GM21367 (cell line): ENCODE results near the gene PDE4D.

Experiments used
- ATAC-seq: cut with Tn5 transposase; IDR thresholded peaks from one replicate; pipeline ENCODE4 v1.9.1; 2021; ENCODE audit not compliant: unreplicated experiment

The PDE4D gene

DNA sequence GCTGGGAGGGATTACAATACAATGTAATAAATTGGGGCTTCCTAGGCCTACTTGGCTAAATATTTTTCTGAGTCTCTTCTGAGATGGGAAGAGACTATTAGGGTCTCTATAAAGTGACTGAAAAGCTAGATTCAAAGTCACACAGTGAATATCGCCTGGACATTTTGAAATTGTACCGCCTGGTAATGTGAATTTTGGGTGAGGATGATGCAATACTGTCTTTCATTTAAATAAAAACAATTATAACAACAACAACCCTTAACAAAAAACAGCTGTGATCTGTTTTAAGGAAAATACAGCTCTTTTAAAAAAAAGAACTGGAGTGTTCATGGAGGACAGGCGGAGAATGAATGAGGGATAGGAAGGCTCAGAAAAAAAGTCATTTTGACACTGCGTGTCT, 695.6 kb downstream of the PDE4D start:
- no peak for ATAC-seq

DNA sequence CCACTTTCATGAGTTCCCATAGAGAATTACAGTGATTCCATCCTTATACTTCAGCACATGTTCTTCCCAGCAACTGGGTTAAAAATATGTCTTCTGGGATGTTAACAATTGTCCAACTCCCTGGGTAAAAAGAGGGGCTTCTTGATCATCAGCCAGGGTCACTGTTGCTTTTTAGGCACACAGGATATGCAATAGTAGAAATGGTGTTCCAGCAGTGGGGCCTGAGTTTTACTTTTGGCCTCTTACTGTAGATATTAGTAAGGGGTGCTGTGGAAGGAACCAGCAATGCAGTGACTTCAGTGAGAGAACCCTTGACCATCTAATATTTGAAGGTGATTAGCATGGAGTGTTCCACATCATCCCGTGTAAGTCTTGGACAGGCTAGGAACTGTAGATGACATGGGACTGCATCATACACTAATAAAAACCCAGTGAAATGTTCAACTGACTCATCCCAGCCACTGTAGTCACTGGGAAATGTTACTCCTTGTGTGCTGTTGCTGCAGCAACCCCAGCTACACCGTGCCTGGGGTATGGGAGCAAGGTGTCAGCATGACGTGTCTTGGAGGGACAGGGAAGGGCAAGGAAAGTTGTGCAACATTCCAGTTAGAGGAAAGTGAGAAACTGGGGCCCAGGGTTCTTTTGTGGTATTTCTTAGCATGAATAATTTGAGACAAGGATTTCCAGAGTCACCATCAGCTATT, 699.8 kb downstream of the PDE4D start:
- ATAC-seq, result no peak

DNA sequence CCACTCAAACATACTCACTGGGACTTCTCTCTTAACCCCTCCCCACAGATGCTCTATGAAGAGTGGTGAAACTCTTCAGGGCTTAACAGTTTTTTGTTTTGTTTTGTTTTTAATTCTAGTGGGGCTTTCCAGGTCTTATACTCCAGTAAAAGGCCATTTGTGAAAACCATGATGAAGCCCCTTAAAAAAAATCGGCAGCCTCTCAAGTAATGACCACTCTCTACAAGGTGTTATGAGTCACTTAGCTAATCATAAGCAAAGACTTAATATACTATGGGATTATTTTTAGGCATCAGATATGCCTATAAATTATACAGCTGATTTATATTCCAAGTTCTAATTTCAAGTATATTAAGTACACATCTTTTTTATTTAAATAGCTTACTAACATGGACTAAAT, 702.8 kb downstream of the PDE4D start:
- no peak for ATAC-seq

DNA sequence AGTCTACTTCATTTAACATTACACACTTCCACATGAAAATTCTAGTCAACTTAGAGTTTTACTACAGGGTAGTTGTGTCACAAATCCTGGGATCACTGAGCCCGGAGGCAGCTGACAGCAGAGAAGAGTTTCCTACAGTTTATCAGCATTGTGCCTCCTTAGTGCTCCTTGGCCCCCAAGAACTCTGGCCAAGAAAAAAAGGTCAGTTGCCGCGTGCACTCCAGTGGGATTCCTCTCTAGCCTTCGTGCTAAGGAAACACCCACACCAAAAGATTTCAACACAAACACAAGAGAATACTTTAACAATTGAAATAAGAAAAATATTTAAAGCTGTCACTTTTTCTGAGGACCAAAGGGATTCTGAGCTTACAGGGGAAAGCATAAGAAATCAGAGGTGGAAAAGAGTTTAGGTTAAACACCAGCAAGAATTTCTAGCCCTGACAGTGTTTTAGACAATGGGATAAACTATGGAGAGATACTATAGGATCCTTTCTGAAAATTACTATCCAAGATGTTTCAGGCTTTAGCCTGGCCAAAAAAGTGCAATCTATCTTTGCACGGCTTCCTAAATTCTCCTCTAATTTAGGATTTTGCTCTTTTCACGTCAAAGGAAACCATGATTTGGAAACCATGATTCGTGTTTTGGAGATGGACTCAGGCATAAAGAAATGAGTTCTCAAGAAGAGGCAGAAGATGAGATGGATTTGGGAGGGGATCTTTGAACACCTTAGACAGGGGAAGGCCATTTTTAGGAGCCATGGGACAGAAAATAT, 703.9 kb downstream of the PDE4D start:
- ATAC-seq, result no peak

DNA sequence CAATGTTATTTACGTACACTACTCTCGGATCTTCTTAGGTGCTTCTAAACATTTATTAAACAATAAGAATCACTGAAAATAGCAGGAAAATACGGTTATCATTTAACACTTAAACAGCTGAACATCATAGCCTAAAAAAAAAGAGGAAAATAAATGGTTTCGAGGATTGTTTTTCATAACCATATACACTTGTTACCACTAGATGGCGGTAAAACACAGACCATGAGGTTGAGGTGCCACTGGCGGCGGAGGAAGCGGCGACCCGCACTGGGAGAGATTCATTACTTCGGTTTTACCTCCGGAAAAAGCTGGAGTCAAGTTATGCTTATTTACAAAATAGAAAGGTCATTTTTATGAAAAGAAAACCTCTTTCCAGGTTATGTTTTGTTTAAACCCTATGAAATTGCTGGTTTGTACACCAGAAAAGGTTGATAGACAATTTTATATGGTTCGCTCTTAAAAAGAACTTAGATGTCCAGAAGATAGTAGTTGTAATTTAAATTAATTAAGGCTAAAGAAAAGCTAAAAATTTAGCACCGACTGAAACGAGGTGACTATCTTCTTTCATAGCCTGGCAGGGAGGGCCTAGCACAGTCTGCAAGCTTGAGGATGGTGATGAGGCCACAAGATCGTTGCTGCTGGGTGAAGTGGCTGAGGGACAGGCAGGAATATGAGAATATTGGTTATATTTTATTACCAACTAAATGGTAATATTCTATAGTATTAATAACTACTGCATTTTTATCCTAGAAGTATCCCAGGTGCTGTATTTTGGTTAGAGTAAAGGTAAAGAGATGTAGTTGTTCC, 704.9 kb downstream of the PDE4D start:
- peak; percentile 75 for ATAC-seq

DNA sequence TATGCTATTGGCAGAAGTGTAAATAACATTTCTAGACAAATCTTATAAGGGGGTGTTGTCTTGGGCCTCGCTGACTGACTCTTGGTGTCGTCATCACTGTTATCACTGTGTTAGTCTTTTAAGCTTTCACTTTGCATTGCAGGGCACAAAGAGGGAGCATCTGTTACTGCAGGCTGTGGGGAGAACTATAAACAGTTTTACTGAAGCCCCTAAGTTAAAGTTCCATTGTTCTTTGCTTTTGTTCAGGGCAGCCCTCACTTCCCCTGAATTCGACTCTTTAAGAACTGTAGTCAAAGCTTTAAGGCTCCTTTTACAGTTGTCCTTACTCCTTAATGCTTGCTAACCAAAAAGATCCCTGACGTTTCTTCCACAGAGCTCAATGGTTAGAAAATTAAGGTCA, 705.7 kb downstream of the PDE4D start:
- ATAC-seq, result no peak

DNA sequence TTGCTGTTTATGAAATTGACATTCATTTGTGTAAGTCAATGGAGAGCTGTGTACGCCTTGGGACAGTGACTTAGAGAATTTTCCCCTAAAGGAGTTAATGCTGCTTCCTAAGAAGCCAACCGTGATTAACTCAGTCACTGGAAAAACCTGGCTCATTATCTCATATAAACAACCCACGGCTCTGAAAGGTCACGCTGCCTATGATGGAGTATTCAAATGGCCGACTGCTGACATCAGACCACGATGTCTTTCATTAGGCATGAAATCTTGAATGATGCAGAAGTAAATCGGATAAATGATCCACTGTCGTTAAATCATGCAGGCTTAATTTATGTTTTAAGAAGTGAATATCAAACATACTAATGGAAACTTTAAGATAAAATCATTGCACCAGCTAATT, 706.9 kb downstream of the PDE4D start:
- no peak for ATAC-seq

DNA sequence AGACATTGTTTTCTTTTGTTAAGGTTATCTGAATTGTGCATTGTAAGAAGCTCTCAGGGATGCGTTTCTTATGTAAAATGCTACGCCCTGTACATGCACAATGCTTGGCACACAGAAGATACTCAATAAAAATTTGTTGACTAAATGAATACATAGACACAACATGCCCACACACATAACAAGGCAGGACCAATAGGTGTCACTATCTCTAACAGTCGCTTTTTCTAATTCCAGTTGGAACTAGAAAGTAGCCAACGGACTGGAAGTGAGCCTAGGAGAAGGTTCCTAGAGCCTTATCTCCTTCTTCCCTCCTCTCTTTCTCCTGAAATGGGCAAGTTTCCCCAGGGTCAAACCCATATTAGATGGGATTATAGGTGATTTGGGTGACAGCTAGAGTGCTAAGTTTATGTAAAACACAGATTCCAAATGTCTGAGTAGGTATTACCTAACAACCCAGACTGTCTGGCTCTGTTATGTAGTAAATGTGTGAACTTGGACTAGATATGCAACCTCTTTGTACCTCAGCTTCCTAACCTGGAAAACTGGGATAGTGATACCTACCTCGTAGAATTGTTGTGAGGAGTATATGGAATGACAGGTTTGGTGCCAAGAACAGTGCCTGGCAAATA, 707.7 kb downstream of the PDE4D start:
- ATAC-seq, result no peak

DNA sequence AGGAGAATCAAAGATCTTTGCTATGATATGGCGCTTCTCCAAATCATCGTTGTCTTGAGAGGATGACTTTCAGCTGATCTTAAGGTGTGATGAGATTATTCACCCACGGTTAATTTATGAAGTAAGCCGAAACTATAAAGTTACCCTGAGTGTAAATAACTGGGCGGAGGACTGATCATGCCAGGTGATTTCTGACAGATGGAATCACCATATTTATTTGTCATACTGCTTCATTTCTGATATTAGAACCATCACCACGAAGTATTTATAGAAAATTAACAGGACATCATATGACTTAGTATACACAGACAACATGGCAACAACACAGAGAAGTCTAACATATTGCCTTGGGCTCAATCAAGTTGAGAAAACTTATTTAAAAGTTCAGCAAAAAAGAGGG, 708.8 kb downstream of the PDE4D start:
- no peak for ATAC-seq

DNA sequence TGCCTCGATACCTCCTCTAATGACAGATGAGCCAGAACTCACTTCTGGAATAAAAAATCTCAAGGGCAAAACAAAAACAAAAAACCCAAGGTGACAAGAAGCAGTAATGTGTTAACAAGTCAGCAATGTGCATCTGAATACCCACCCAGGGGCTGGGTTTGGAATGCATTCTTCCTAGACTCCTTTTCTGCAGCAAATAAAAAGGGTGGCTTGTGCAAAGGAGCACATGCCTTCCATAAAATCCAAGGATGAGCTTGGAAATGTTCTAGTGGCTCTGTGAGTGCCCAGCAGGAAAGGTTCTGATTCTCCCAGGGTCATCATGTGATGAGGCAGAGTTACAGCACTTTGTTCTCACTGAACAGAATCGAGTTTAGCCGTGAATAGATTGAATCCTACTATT, 710.8 kb downstream of the PDE4D start:
- ATAC-seq, result no peak

DNA sequence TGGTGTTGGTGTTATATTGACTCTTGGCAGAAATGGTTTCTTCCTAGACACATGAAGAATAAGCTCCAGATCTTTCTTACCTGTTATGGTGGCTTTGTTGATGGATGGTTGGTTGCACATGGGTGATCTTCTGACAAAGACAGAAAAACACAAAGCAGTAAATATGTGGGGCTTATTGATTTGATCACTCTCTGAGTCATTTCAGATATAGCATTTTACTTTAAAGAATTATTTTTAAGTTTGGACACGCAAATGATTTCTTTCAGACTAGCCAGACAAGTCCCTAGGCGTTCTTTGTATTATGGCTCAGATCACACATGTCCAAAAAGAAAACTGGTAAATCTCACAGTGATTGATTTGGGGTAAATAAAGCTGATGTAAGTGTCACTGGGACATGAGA, 713.0 kb downstream of the PDE4D start:
- ATAC-seq, result peak; percentile 69

DNA sequence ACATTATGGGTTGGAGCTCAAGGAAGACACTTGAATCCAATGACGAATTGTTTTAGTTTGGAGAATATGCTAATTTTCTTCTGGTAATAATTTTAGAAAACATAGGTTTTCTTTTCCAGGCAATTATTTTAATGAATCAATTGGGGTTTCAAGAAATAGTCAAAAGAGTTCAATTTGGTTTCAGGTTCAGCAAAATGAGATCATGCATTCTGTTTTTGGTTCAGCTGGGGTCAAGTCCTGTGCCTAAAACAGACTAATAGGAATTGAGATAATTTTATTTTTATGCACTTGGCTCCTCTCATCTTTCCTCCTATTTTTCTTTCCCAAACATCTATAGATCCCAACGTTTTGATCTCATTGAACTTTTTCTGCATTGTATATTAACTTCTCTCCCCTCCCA, 713.8 kb downstream of the PDE4D start:
- ATAC-seq, result no peak

DNA sequence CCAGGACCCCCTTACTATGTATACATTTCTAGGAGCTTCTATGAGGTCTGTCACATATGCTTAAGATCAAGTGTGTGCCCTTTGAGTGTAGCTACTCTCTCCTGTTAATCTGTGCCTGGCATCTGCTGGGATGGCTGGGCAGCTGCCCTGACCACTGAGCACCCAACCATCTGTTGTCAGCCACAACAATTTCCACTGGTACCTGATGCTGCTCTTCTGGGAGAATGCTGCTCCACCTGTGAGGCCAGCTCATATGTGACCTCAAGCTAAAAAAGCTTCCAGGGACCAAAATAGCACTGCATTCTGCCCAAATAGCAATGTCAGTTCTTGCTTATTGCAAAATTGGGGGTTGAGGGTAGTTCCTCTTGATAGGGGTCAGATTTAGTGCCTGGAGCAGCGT, 715.0 kb downstream of the PDE4D start:
- no peak for ATAC-seq

DNA sequence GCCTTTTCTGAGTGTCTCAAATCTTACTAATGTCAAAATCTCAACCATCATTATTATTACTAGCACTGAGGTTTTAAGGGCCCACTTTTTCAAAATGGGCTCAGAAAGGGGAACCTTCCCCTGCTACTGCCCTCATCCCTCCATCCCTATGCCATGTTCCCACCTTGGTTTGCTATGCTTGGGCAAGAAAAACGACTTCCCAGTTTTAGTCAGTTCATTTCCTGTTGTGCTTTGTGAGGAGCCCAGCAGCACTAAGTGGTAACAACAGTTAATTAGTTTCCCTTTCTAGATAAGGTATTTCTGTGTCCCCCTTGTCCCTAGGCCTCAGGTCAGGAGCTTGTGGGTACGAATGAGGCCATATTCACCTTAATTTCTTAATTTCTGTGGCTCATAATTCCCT, 715.5 kb downstream of the PDE4D start:
- no peak for ATAC-seq

DNA sequence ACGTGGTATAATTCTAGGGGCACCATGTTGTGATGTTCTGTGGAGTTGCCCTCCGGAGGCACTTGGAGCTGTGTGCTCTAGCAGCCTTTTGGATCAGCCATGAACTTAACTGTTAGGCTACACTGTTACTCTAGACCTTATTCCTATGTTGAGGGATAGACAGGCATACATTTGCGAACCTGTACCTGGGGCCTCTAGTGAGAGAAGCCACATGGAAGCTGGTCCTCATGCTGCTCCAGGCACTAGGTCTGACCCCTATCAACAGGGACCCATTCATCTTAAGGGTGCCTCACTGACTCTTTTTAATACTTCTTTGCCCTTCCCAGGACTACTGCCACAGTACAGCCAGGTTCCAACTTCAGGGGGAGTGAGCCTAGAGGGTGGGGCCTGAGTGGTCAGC, 715.9 kb downstream of the PDE4D start:
- ATAC-seq, result no peak

DNA sequence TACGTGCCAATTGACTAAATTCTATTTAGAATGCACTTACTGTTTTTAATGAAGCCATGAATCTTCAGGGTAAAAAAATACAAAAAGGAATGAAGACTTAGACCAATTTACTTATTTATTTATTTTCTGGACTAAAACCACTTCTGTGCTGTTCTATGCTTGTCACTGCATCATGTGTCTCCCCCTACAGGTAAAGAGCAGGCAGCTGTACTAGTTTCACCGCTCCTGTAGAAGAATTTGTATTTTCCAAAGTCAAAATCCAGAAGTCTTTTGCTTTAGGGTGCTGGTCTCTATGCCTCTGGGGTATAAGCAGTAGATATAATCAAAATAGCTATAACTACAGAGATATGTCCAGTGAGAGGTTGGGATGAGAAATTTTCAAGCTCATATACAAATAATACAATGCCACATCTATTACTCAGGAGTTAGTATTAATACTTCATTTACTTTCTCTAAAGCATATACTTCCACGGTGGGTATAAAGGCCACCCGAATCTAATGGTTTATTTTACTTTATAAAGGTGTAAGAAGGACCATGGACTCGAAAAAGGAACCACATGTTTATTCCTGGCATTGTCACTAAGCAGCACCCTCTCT, 719.2 kb downstream of the PDE4D start:
- peak; percentile 61 for ATAC-seq

DNA sequence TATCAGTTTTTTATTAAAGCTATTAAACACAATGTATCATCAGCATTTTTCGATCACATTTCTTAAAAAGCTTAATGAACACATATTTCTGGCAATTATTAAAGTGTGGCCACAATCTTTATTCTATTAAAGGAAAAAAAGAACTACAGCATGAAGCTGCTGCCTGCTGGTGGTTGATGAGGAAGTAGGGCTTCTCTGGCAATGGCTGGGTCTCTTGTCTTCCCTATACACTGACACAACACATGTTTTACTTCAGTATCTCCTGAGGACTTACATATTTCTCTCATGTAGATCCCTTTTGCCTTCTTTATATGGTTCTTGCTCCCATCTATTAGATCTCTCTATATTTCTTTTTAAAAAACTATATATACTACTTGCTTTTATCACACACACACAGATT, 719.9 kb downstream of the PDE4D start:
- no peak for ATAC-seq

DNA sequence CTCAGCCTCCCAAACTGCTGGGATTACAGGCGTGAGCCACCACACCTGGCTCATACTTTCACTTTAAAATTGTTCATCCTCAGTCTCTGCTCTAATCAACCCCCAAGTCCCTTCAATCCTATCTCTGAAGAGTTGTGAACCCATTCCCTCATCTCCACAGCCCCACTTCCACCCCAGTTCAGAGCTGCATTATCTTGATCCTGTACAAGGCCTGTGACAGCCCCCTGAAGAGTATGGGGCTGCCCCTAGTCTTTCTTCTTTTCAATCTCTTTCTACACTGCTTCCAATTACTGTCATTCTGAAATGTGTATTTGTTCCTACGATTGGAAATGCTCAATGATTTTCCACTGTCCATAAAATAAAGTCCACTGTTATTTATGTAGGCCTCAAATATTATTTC, 722.4 kb downstream of the PDE4D start:
- ATAC-seq, result no peak

DNA sequence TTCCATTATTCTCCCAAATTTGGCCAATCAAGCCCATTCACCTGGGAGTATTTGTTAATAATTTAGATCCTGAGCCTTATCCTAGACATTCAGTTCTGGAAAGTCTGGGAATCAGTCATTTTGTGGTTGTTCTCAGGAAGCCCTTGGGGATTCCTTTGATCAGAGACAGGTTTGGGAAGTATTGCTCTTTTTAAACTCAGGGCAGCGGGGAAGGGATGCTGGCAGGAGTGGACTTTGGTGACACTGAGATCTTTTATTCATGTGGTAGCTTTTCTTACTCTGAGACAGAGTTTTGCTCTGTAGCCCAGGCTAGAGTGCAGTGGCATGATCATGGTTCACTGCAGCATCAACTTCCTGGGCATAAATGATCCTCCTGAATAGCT, 723.8 kb downstream of the PDE4D start:
- ATAC-seq, result no peak

DNA sequence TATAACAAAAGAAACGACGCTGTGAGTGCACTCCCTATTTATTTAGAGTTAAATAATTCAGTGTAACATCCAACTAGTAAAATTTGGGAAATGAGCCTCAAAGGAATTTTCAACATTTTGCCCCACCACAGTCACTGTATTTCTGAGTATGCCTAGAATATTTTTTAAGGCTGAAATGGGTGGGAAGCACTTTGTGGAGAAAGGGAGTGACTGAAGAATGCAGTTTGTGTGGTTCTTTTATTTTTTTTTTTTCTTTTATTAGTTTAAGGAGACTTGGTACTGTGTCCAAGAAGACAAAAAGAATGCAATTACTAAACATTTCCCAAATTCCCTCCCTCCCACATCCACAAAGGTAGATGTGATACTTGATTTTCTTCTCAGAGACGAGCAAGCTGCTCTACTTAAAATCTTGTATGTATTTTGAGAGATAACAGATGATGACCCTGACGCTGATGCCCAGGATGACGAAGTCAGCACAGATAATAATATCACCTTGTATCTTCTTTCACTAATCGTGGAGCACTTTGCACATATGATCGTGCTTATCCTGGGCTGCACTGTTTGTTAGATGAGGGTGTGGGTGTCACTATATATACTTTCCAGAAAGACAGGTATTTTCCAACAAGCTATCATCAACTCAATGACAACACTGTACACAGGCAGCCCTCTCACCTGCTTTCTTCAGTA, 724.3 kb downstream of the PDE4D start:
- ATAC-seq, result no peak

DNA sequence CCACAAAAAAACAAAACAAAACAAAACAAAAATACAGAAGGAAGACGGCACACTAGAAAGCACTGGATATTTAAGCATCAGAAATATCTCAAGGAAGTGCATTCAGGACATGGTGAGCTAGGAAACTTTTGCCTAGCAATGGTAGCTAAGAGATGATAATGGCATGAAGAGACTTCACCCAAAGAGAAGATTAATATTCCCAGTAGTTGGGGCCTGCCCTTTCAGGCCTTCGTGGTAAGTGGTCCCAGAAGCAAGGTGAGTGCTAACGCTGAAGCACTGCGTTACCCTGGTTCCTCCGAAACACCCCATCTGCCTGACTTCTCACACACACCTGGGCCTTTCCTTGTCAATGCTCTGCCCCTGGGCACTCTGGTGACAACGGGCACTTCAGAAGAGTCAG, 725.5 kb downstream of the PDE4D start:
- no peak for ATAC-seq
